GM10266 (cell line): ENCODE measurements around the gene EPHB1.

Source experiments
- DNase-seq: peaks from one replicate; pipeline ENCODE4 v3.0.0; 2012; ENCODE audit errors: extremely low spot score
- CTCF ChIP-seq: IDR thresholded peaks from 2 replicates; pipeline ENCODE4 v1.5.1; 2012; ENCODE audit warnings: mild to moderate bottlenecking, low read depth; ENCODE audit not compliant: control insufficient read depth, insufficient read depth; ENCODE audit errors: missing control alignments

The EPHB1 gene

GRCh38 chr3:135068011-135068410 is 273.0 kb downstream of the EPHB1 start:
- no peak for DNase-seq
- no peak for TF ChIP-seq CTCF

GRCh38 chr3:135069406-135069805 is 274.3 kb downstream of the EPHB1 start:
- DNase-seq = no peak
- no peak for TF ChIP-seq CTCF

- no peak for TF ChIP-seq CTCF
- DNase-seq = no peak
Measured at GRCh38 chr3:135071483-135071882, 276.4 kb downstream of the EPHB1 start.

- no peak for DNase-seq
- TF ChIP-seq CTCF = no peak
Measured at GRCh38 chr3:135072431-135072830, 277.4 kb downstream of the EPHB1 start.

GRCh38 chr3:135075157-135075556 is 280.1 kb downstream of the EPHB1 start:
- no peak for TF ChIP-seq CTCF
- DNase-seq = no peak

GRCh38 chr3:135076341-135076740 is 281.3 kb downstream of the EPHB1 start:
- no peak for TF ChIP-seq CTCF
- no peak for DNase-seq

- no peak for TF ChIP-seq CTCF
- DNase-seq = no peak
Measured at GRCh38 chr3:135077186-135077585, 282.1 kb downstream of the EPHB1 start.
